HCT116 (cell line): ENCODE measurements around the gene G6PD. TPM values are rescaled to one million over a fixed set of nuclear protein-coding genes. Genes with fewer than 3 reads are reported as not detected.

Source experiments
- ATAC-seq: fragments of 200-7000 bp; cut with Tn5 transposase; 2 replicates; pipeline ENCODE4 v1.9.1; 2020; ENCODE audit warnings: mild to moderate bottlenecking, moderate library complexity
- BruUV-seq: library from RNA; stranded (reverse); fragments of 400-500 nt; replicated peaks from 2 replicates; lab custom pipeline; 2021; lab: Mats Ljungman, UMichigan
- CTCF ChIA-PET: fragments of 300-600 bp; sonication (Branson Sonifier 250); formaldehyde crosslinking; loops from one replicate; lab custom pipeline; 2021; ENCODE audit warnings: antibody characterized with exemption; lab: Charles Lee
- POLR2A ChIA-PET: fragments of 300-600, 350-600 bp; sonication (Branson Sonifier 250); formaldehyde crosslinking; loops from one replicate; lab custom pipeline; 2021; ENCODE audit warnings: antibody characterized with exemption; lab: Charles Lee
- RAD21 ChIA-PET, 2 experiments: fragments of 300-600 bp; sonication (Branson Sonifier 250); formaldehyde crosslinking; loops; one replicate each; lab custom pipeline; 2023; ENCODE audit warnings: low total read pairs in 2 of 2; ENCODE audit not compliant: uncharacterized antibody in 2 of 2, unreplicated experiment in 2 of 2, low non-redundant PET in 1 of 2; lab: Charles Lee
- DNase-seq: peaks from one replicate; pipeline ENCODE4 v3.0.0-alpha.2; 2010; ENCODE audit warnings: low read depth, low spot score
- H2AFZ ChIP-seq: fragments of 200-600 bp; shearing (Covaris generic), sonication (generic); 2 replicates; pipeline ENCODE4 v1.6.1; 2017; ENCODE audit warnings: low read depth, mixed run types, mixed read lengths, antibody characterized with exemption, low read length; ENCODE audit not compliant: poor library complexity, severe bottlenecking
- H3K27ac ChIP-seq: 2 replicates; pipeline ENCODE4 v1.5.1; 2012; ENCODE audit warnings: low read depth, low read length
- H3K27me3 ChIP-seq: fragments of 200-600 bp; sonication (generic); 2 replicates; pipeline ENCODE4 v1.6.1; 2016; ENCODE audit warnings: mixed run types, low read length, mixed read lengths; ENCODE audit not compliant: insufficient read depth
- H3K36me3 ChIP-seq, 2 experiments: fragments of 200-500 bp in 1 of 2; fragments of 200-600 bp in 1 of 2; sonication (Bioruptor generic) in 1 of 2; sonication (generic) in 1 of 2; 2 replicates each; pipeline versions ENCODE4 v1.5.1 to v1.6.1; 2014 to 2016; ENCODE audit warnings: low read length in 2 of 2, inconsistent platforms in 1 of 2, mixed read lengths in 1 of 2, mixed run types in 1 of 2; ENCODE audit not compliant: insufficient read depth in 2 of 2, control insufficient read depth in 1 of 2
- H3K4me1 ChIP-seq, 2 experiments: fragments of 200-600 bp in 1 of 2; sonication (generic) in 1 of 2; 2 replicates each; pipeline versions ENCODE4 v1.5.1 to v1.6.1; 2012 to 2017; ENCODE audit warnings: low read length in 2 of 2, inconsistent platforms in 1 of 2, mild to moderate bottlenecking in 1 of 2, mixed read lengths in 1 of 2, mixed run types in 1 of 2, moderate library complexity in 1 of 2; ENCODE audit not compliant: insufficient read depth in 2 of 2, control insufficient read depth in 1 of 2
- H3K4me2 ChIP-seq: fragments of 200-600 bp; sonication (generic); 2 replicates; pipeline ENCODE4 v1.6.1; 2017; ENCODE audit warnings: mixed run types, low read length, mixed read lengths
- H3K4me3 ChIP-seq, 2 experiments: fragments of 200-600 bp in 1 of 2; sonication (generic) in 1 of 2; replicated peaks in 1 of 2; 2 replicates each; pipeline ENCODE4 v1.5.1; 2011 to 2016; ENCODE audit warnings: low read length in 2 of 2, control low read depth in 1 of 2, low read depth in 1 of 2, mild to moderate bottlenecking in 1 of 2, mixed read lengths in 1 of 2, mixed run types in 1 of 2
- H3K79me2 ChIP-seq: fragments of 200-600 bp; sonication (generic); 2 replicates; pipeline ENCODE4 v1.6.1; 2017; ENCODE audit warnings: mild to moderate bottlenecking, mixed run types, low read length, moderate library complexity, mixed read lengths; ENCODE audit not compliant: insufficient read depth
- H3K9ac ChIP-seq: fragments of 200-600 bp; sonication (generic); 2 replicates; pipeline ENCODE4 v1.6.1; 2016; ENCODE audit warnings: low read length, mixed read lengths
- H3K9me2 ChIP-seq: fragments of 200-600 bp; sonication (generic), shearing (Covaris generic); 2 replicates; pipeline ENCODE4 v1.6.1; 2017; ENCODE audit warnings: mixed run types, mild to moderate bottlenecking, moderate library complexity; ENCODE audit not compliant: insufficient read depth
- H3K9me3 ChIP-seq, 2 experiments: fragments of 200-500 bp in 1 of 2; fragments of 200-600 bp in 1 of 2; sonication (Bioruptor generic) in 1 of 2; sonication (generic) in 1 of 2; 2 replicates each; pipeline ENCODE4 v1.6.1; 2014 to 2017; ENCODE audit warnings: low read length in 2 of 2, mixed read lengths in 2 of 2, inconsistent platforms in 1 of 2, low read depth in 1 of 2, mild to moderate bottlenecking in 1 of 2, mixed run types in 1 of 2, moderate library complexity in 1 of 2; ENCODE audit not compliant: control insufficient read depth in 1 of 2, insufficient read depth in 1 of 2
- H4K20me1 ChIP-seq: fragments of 200-600 bp; sonication (generic), shearing (Covaris generic); 2 replicates; pipeline ENCODE4 v1.6.1; 2017; ENCODE audit warnings: mixed run types, mild to moderate bottlenecking, moderate library complexity; ENCODE audit not compliant: insufficient read depth
- POLR2A ChIP-seq: IDR thresholded peaks from 2 replicates; pipeline ENCODE4 v1.7.0; 2011; ENCODE audit warnings: borderline replicate concordance; ENCODE audit not compliant: insufficient read depth, insufficient read length; ENCODE audit errors: extremely low read depth
- RAD21 ChIP-seq: IDR thresholded peaks from 2 replicates; pipeline ENCODE4 v1.6.1; 2012; ENCODE audit warnings: low read depth, mild to moderate bottlenecking
- SIN3A ChIP-seq: IDR thresholded peaks from 2 replicates; pipeline ENCODE4 v1.6.1; 2012; ENCODE audit warnings: low read depth
- ZNF274 ChIP-seq: fragments of 200-500 bp; sonication (Bioruptor generic); IDR thresholded peaks from 2 replicates; pipeline ENCODE4 v1.6.1; 2014; ENCODE audit warnings: mild to moderate bottlenecking, low read depth, low read length, inconsistent platforms
- intact Hi-C: fragments of 100-400 bp; cut with micrococcal nuclease; formaldehyde crosslinking; loops from 2 replicates; pipeline ENCODE4 v1.10.0; 2022
- total RNA-seq: library from RNA; stranded (reverse); gene quantifications from one replicate; pipeline ENCODE4 v1.2.1, GENCODE V29; 2021; ENCODE audit not compliant: unreplicated experiment
- TF ChIP-seq, protein P1 (sequence below): IDR thresholded peaks from 2 replicates; pipeline ENCODE4 v1.6.1; 2012
- TF ChIP-seq, protein P2 (sequence below), 3 experiments: fragments of 200-600 bp in 1 of 3; sonication (generic) in 1 of 3; IDR thresholded peaks in 2 of 3; conservative IDR thresholded peaks in 1 of 3; 2 replicates each; pipeline ENCODE4 v1.5.1; 2012 to 2017; ENCODE audit warnings: low read depth in 2 of 3, low read length in 2 of 3, antibody characterized with exemption in 1 of 3, borderline replicate concordance in 1 of 3, control low read depth in 1 of 3, mild to moderate bottlenecking in 1 of 3, mixed read lengths in 1 of 3, mixed run types in 1 of 3, moderate library complexity in 1 of 3; ENCODE audit not compliant: insufficient read depth in 1 of 3
- TF ChIP-seq, protein P3 (sequence below): IDR thresholded peaks from 2 replicates; pipeline ENCODE4 v1.6.1; 2012; ENCODE audit warnings: low read depth

The G6PD gene
- total RNA-seq, 1 experiment from 2014 or later = 109 TPM

GRCh38 chrX:154509455-154509854 is 37.2 kb downstream of the G6PD start:
- no peaks in the 10 kb centered on the region for H3K9me3 ChIP-seq
- no peak overlapping the region for H2AFZ ChIP-seq
- ChIA-PET POLR2A (no interaction called here), CTCF (no interaction called here), RAD21 (no interaction called here)
- intact Hi-C loops = no loop called here
- no peaks in the 10 kb centered on the region for H3K9me2 ChIP-seq
- no TSS peak for BruUV-seq
- H3K36me3 ChIP-seq = no peaks in the 10 kb centered on the region
- no peaks in the 10 kb centered on the region for H4K20me1 ChIP-seq
- no peak for DNase-seq
- no peaks in the 10 kb centered on the region for H3K27me3 ChIP-seq
- H3K9ac ChIP-seq = no peak overlapping the region
- TF ChIP-seq, protein P1, sequence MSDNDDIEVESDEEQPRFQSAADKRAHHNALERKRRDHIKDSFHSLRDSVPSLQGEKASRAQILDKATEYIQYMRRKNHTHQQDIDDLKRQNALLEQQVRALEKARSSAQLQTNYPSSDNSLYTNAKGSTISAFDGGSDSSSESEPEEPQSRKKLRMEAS = no peak
- no peak for TF ChIP-seq POLR2A
- TF ChIP-seq, protein P2, sequence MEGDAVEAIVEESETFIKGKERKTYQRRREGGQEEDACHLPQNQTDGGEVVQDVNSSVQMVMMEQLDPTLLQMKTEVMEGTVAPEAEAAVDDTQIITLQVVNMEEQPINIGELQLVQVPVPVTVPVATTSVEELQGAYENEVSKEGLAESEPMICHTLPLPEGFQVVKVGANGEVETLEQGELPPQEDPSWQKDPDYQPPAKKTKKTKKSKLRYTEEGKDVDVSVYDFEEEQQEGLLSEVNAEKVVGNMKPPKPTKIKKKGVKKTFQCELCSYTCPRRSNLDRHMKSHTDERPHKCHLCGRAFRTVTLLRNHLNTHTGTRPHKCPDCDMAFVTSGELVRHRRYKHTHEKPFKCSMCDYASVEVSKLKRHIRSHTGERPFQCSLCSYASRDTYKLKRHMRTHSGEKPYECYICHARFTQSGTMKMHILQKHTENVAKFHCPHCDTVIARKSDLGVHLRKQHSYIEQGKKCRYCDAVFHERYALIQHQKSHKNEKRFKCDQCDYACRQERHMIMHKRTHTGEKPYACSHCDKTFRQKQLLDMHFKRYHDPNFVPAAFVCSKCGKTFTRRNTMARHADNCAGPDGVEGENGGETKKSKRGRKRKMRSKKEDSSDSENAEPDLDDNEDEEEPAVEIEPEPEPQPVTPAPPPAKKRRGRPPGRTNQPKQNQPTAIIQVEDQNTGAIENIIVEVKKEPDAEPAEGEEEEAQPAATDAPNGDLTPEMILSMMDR (IDR thresholded peaks at IDR 0.05 in 2 of 3, conservative IDR thresholded peaks at IDR 0.05 in 1 of 3; ENCODE audit: borderline replicate concordance in 1 of 3, insufficient read depth in 1 of 3, low read depth in 2 of 3, low read length in 2 of 3) = no peak
- no peak for TF ChIP-seq SIN3A
- TF ChIP-seq, protein P3, sequence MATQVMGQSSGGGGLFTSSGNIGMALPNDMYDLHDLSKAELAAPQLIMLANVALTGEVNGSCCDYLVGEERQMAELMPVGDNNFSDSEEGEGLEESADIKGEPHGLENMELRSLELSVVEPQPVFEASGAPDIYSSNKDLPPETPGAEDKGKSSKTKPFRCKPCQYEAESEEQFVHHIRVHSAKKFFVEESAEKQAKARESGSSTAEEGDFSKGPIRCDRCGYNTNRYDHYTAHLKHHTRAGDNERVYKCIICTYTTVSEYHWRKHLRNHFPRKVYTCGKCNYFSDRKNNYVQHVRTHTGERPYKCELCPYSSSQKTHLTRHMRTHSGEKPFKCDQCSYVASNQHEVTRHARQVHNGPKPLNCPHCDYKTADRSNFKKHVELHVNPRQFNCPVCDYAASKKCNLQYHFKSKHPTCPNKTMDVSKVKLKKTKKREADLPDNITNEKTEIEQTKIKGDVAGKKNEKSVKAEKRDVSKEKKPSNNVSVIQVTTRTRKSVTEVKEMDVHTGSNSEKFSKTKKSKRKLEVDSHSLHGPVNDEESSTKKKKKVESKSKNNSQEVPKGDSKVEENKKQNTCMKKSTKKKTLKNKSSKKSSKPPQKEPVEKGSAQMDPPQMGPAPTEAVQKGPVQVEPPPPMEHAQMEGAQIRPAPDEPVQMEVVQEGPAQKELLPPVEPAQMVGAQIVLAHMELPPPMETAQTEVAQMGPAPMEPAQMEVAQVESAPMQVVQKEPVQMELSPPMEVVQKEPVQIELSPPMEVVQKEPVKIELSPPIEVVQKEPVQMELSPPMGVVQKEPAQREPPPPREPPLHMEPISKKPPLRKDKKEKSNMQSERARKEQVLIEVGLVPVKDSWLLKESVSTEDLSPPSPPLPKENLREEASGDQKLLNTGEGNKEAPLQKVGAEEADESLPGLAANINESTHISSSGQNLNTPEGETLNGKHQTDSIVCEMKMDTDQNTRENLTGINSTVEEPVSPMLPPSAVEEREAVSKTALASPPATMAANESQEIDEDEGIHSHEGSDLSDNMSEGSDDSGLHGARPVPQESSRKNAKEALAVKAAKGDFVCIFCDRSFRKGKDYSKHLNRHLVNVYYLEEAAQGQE = no peak
- no peak for TF ChIP-seq RAD21
- TF ChIP-seq ZNF274 = no peak
- no peak overlapping the region for H3K27ac ChIP-seq
- H3K4me3 ChIP-seq = no peak overlapping the region
- H3K79me2 ChIP-seq = no peaks in the 10 kb centered on the region
- peaks cover 0 to 5% of the 10 kb centered on the region in 2 experiments; a peak in 1 of 4 replicates for H3K4me1 ChIP-seq
- no peak for ATAC-seq
- H3K4me2 ChIP-seq = no peak overlapping the region
